C4-2B (cell line): ENCODE results near the gene ASB14.

Source experiments
- ZFX ChIP-seq: fragments of 450-650 bp; IDR thresholded peaks from 2 replicates; pipeline ENCODE4 v1.6.1; 2017
- TF ChIP-seq, protein P1 (sequence below): fragments of 450-650 bp; conservative IDR thresholded peaks from 2 replicates; pipeline ENCODE4 v1.5.1; 2017; ENCODE audit warnings: mild to moderate bottlenecking

DNA sequence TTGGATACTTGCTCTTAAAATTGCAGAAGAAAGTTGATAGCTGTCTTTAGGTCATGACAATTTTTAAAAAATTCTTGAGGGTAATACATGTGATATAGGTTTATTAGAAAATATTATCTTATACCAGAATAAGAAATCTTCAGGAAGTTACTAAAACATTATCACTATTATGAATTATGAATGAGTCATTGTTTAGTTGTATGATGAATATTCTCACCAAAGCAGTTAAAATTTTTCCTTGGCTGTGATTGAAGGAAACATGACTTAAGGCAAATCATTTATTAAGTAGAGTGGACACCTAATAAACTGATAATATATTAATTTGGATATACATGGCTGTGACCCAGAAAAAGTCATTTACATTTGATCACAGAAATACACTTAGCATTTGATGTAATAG lies 34.8 kb downstream of the ASB14 start:
- TF ChIP-seq, protein P1, sequence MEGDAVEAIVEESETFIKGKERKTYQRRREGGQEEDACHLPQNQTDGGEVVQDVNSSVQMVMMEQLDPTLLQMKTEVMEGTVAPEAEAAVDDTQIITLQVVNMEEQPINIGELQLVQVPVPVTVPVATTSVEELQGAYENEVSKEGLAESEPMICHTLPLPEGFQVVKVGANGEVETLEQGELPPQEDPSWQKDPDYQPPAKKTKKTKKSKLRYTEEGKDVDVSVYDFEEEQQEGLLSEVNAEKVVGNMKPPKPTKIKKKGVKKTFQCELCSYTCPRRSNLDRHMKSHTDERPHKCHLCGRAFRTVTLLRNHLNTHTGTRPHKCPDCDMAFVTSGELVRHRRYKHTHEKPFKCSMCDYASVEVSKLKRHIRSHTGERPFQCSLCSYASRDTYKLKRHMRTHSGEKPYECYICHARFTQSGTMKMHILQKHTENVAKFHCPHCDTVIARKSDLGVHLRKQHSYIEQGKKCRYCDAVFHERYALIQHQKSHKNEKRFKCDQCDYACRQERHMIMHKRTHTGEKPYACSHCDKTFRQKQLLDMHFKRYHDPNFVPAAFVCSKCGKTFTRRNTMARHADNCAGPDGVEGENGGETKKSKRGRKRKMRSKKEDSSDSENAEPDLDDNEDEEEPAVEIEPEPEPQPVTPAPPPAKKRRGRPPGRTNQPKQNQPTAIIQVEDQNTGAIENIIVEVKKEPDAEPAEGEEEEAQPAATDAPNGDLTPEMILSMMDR = no peak
- no peak for TF ChIP-seq ZFX
